GM21515 (cell line): Measurements from ENCODE around the gene ASB4.
"Not testable (repeated sequence)": the region's sequence is repeated elsewhere in the genome, so short reads cannot be mapped to it uniquely, and the experiment has no call there.

ENCODE experiments used
- ATAC-seq: cut with Tn5 transposase; IDR thresholded peaks from one replicate; pipeline ENCODE4 v1.9.1; 2021; ENCODE audit not compliant: unreplicated experiment

Gene ASB4, protein sequence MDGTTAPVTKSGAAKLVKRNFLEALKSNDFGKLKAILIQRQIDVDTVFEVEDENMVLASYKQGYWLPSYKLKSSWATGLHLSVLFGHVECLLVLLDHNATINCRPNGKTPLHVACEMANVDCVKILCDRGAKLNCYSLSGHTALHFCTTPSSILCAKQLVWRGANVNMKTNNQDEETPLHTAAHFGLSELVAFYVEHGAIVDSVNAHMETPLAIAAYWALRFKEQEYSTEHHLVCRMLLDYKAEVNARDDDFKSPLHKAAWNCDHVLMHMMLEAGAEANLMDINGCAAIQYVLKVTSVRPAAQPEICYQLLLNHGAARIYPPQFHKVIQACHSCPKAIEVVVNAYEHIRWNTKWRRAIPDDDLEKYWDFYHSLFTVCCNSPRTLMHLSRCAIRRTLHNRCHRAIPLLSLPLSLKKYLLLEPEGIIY

DNA sequence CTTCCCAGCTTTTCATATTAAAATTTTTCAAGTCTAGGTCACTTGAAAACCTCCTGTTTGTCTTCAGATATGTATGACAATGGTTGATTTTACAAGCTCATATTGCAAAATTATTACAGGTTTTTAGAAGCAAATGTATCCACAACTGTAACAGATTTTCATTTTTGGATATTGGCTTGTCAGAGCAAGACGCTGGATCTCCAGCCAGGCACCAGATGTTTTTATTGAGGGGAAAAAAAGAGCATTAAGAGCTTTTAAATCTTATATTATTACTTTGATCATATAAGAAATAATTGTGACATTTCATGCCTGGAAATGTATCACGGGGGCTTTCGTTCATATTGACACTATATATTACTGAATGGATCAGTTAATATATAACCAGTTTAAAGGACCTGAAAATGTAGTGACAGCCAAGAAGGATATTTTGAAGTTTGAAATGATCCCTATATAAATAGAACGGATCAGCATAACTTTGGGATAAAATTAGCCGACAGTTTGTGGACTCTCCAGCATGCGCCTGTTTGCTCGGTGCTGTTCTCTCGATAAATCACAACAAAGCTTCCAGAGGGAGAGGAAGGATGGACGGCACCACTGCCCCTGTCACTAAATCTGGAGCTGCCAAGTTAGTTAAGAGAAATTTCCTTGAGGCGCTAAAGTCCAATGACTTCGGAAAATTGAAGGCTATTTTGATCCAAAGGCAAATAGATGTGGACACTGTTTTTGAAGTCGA, at the start of gene ASB4:
ASB4 (plus strand) TSS at position 553 of the 733 bp plus-strand sequence; CDS start at position 582, 29 bp downstream.
- ATAC-seq = no peak

DNA sequence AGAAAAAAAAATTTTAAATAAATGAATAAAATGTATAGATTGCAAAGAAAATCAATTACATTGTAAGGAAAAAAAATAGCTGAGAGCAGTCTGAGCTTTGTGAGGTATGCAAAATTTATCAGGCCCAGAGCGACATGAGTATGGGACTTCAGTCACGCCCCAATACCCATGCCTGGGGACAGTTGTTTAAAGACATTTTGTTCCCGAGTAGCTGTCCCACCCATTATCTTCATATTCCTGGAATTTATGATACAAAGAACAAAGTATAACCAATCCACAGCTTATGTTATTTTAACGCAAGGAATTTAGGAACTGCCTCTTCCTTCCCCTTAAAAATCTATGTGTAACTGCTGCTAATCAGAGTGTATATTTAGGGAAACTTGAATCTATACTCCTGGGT, 49.3 kb upstream of the ASB4 start:
- no peak for ATAC-seq

DNA sequence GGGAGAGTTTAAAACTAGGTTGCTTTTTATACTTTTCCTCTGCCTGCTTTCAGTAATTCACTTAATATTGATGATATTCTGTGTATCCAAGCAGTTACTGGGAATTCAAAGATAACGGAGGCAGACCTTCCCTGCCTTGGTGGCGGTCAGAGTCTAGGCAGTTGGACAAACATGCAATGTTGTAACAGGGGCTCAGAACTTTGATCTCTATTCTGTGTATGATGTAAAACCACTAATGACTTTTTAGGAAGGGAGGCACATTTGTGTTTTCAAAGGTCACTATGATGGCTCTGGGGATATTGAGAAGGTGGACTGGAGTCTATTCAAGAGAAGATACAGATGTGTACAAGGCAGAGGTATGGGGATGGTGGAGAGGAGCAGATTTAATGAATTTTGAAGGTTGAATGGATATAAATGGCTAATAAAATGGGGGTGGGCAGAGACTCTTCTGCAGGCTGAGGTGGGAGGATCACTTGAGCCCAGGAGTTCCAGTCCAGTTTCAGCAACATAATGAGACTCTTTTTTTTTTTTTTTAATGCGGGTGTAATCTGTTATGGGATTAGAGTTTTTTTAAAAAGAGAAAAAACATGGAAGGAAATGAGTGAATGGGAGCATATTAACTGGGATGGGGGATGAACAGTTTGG, 45.2 kb upstream of the ASB4 start:
- ATAC-seq = no peak

DNA sequence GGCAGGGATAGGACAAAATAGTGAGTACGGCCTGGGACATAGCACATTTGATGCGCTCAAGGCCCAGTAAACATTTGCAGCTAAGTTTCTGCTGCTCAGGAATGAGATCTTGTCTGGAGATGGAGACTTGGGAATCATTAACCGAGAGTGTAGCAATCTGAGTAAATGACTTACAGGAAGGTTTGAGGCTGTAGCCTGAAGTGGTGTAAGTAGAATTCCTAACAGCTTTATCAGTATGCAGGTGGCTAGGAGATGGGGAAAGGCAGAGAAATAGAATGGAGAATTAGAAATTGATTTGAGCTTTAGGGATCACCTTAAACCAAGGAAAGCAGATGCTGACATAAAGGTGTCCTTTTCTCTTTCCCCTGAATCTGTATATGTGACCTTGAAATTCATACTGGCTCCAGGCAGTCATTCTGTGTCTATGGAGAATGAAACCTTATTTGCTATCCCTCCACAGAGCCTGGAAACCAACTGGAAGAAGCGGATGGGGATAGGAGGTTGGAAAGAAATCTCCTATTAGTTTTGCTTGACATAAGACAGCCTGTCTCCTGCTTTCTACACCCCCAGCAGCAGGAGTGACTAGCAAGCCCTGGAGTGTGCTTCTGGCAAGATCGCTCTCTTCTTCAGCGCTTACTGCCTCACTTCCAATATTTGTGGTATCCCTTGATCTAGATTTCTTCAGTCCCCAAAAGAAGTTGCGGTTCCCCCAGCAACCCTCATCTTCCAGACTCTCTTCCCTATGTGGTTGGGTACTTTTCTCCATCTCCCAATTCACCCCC, 44.5 kb upstream of the ASB4 start:
- ATAC-seq = no peak

DNA sequence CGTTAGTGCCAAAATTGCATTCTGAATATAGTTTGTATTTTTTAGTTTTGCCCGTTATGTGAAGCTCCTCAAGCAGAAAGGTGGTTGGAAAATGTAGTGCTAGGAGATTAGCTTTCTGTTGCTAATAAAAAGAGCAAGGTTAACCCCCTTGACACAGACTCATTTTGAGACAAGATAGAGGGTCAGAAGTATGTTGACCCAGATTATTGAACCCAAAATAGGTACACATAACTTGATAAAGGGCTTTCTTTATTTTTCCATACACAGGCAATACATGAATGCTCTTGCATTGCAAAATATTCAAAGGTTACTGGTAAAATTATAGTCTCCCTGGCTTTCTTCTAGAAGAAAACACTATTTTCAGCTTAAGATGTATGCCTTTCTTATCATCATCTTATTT, 40.9 kb upstream of the ASB4 start:
- ATAC-seq = no peak

DNA sequence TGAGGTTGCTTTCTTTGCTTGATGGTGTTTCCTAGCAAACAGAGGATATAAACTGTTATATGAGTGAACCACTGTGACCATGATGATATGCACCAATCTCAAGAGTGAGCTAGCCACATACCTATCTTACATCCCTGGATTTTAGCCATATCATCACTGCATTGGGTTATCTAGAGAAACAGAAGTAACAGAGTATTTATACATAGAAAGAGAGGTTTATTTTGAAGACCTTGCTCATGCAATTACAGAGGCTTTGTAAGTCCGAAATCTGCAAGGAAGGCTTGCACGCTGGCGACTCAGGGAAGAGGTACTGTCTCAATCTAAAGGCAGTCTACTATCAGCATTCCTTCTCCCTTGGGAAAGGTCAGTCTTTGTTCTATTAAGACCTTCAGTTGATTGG, 39.1 kb upstream of the ASB4 start:
- ATAC-seq = no peak

DNA sequence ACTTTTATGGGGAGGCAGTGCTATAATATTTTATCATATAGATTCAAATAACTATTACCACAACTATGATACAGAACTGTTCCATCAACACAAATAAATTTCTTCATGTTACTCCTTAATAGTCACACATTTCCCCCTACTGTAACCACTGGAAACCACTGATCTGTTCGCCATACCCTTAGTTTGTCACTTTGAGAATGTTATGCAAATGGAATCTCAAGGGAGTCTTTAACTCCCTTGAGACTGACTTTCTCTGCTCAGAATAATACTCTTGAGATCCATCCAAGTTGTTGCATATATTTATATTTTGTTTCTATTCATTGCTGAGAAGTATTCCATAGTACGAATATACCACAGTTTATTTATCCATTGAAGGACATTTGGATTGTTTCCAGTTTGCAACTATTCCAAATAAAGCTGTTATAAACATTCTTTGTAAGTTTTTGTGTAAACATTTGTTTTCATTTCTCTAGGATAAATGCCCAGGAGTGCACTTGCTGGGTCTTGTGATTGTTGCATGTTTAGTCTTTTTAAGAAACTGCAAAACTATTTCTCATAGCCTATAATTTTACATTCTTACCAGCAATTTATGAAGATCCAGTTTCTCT, 31.2 kb upstream of the ASB4 start:
- no peak for ATAC-seq

DNA sequence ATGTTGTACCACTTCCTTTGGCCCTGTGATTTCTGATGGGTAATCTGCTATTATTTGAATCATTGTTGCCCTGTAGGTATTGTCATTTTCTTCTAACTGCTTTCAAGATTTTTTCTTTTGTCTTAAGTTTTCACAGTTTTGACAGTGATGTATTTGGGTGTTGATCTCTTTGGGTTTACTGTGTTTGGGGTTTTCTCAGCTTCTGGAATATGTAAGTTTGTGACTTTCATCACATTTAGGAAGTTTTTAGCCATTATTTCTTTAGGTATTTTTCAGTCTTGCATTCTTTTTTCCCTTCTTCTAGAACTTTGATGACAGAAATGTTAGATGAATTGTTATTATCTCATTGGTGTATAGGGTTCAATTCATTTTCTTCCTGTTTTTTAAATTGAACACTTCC, 27.8 kb upstream of the ASB4 start:
- no peak for ATAC-seq

DNA sequence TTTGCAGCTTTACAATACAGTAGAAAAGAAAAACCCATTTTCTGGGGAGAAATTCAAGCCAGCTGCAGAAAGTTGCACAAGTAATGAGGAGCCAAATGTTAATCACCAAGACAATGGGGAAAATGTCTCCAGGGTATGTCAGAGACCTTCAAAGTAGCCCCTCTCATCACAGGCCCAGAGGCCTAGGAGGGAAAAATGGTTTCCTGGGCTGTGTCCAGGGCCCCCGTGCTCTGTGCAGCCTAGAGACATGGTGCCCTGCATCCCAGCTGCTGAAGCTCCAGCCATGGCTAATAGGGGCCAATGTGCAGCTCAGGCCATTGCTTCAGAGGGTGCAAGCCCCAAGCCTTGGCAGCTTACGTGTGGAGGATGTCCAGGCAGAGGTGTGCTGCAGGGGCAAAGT, 25.1 kb upstream of the ASB4 start:
- ATAC-seq = not testable (repeated sequence)

DNA sequence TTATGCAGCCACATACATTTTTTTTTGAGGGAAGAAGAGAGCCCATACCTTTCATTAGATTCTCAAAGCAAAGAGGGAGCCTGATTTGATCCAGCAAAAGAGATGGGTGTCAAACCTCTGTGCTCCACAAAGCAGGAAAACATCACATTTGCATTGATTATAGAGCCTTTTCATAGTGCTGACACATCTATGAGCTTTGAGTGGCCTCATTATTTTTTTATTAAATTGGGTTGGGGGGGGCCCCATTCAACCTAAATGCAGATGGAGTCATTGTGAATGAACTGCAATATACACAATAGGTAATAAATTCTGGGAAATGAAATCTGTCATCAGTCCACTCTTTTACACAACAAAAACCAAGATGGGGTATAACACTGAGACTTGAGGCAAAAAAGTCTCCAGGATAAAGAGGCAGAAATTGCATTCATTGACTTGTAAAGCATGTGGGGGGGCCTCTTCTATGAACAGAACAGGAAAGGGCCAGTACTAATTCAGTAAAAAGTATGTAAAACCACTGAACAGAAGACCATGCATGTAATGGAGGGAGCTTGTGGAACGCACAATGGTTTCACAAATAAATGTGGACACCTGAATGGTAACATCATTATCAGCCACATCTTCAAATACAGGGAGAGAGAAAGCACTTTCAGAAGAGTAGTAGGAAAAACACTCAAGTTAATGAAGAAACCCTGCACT, 17.7 kb upstream of the ASB4 start:
- ATAC-seq = no peak

DNA sequence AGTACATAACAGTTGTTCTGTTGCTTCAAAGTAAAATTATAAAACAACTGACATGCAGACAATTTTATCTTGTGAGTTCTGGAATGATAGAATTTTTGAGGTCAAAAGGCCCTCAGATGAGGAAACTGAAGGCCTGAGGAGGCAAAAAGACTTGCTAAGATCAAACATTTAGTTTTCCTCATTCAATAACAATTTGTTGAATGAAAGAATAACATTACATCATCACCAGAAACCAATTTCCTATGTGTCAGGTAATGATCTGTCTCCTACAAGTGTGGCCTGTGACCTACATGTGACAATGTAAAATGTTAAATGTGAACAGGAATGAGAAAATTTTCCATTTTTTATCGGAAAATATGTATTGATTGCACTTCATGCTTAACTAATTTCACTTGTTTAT, 16.6 kb upstream of the ASB4 start:
- ATAC-seq = no peak

DNA sequence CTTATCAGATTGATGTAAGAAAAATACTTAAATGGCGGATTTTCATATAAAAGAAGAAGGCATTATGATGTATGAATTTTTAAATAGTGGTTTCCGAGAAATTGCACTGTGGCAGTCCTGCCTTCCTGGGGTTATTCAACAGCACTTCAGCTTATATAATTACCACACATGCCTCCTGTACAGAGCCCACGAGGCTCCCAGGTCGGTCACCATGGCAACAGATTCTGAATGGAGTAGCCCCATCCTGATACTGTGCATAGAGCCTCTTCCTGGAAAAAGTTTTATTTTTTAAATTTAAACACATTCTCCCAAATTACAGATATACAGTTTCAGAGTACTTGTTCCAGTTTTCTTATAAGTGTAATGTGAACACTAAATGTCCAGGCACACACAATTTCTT, 15.9 kb upstream of the ASB4 start:
- no peak for ATAC-seq

DNA sequence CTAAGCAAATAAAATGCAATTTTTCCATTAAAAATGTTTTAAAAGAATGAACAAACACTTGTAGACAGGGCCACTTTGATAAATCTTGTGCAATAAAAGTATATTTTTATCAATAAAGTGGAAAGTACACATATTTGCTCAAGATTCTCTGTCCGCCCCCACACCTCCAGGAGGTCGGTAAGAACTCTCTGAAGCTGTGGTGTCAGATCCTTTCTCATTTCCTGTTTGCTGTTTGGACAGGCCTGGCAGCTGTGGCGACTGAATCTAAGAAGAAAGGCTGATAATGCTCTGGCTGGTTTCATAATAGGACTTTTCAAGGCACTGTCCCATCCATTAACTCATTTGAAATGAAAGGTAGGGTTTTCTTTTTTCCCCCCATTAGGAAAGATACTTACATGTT, 15.3 kb upstream of the ASB4 start:
- ATAC-seq = peak; percentile 96

DNA sequence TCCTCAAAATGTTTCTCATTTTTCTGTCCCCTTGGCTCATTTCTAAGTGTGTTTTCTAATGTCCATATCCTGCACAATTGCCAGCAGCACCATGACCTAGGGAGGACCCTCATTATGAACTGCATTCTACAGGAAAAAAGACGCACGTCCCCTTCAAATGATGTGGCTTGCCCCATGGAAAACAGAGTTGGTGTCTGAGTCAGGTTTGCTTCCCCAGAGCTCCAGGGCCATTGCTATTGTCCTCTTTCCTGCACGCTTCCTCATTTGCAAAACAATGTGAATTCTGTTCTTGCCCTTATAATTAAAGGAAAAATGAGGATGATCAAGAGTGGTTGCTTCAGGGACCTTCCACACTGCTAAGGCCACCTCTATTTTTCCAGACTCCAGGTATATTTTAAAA, 14.7 kb upstream of the ASB4 start:
- ATAC-seq = no peak

DNA sequence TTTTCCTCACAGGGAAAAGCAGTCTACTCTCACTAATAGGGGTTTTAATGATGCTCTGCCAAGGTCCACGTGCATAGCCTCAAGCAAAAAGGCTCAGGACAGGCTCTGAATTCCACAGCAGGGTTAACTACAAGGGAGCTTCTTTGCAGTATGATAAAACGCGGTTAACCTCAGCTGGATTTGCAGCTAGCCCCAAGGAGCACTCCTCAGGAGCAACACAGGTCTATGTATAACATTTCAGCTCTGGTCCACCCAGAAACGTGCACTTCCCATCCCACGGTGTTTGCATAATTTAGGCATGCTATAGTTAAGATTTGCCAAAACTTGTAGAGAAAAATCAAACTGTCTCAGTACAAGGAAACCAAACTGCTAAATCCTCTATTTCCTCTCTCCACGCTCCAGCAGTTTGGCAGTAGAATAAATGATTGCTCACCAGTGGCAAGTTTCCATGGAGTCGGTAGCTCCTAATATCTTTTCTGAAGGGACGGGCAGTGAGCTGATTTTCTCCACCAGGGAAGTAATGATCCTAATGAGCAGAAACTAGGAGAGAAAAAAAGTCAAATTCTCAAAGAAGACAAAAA, 13.1 kb upstream of the ASB4 start:
- ATAC-seq = no peak

DNA sequence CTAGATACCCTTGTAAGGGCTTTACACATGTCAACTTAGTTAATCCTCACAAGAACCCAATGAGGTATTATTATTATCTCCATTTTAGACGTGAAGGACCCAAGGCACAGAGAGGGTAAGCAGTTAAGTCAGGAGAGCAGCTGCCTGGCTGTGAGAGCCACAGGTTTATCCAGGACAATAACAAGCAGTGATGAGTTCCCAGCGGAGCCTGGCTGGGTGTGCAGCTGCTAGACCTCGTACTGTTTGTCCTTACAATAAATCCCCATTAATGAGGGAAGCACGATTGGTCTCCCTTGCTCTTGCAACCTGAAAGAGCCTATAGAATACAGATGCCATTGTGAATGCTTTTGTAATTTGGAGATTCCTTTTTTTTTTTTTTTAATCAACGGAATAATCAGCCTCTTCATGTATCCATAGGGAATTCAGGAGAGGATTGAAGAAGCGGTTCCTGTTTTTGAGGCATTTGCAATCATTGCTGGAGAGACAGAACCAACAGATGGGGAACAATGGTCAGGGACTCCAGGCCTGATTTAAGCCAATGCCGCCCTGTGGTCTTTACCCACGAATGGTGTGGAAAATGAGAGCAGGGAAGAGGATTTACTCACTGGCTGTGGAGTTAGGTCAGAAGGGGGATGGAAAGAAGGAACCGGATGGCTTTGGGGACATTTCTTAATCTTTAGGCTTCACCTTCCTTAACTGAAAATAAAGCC, 12.3 kb upstream of the ASB4 start:
- no peak for ATAC-seq

DNA sequence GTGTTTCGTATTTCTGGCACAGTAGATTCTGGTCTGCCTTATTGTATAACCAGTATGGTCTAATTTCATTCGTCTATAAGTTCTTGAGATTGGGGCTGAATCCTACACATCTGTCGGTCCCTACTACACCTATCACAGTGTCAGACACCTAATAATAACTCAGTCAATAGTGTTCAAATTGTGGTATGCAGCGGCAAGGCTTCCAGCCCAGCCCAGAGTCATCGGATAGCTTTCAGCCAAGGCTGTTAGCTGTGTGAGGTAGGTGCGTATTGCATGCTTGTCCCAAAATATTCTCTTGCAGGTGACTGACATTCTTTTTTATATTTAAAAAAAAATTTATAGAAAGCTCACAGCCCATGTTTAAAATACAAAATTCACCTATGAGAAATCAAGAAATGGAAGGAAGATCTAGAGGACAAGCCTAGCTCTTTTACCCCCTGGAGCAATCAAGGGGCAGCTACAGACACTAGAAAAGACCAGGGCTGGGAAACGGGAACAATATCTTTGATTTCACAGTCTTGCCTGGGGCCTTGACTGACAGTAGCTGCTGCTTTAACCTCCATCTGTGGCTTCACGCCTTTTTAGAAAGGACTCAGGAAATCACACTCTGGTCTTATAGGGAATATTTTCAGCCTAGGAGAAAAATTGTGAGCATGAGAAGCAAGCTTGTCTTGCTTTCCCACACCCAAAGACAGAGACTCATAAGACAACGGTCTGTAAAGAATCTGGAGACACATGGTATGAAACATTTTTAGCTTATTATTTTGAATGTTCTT, 9.5 kb upstream of the ASB4 start:
- no peak for ATAC-seq

DNA sequence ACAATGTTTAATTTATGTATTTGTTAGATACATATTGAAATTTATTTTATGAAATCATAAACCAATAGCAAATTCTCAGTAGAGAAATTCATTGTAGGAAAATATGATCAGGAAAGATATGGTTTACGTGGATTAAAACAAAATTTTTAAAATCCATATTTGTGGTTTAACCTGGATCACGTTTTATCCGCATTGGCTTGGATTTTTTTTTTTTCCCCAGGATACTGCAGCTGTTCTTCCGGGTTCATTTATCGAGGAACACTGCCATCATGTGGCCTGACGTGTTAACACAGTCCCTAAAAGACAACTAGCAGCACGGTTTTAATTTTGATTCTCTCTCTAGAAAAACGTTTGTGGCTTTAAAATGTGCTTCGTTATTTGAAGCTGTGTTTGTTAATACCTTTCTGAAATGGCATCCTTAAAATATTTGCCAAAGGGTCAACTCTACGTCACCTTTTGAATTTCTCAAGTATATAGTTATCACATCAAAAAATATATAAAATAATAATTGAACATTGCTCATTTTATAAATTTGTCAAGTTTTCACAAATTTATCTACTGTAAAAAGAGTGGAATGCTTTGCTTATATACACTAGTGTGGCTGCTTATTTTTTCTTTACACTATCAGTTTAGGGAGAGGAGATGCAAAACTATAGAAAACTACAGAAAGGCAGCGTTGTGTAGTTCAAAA, 8.7 kb upstream of the ASB4 start:
- peak; percentile 63 for ATAC-seq
